HEK293 (cell line): ENCODE data around the gene ATG4B.

Experiments used
- CTCF ChIA-PET: fragments of 350-600 bp; formaldehyde crosslinking; extraction: SDS; loops from one replicate; lab custom pipeline; 2021; ENCODE audit warnings: antibody characterized with exemption; lab: Yijun Ruan, JAX
- POLR2A ChIA-PET: fragments of 300-600 bp; formaldehyde crosslinking; extraction: SDS; loops from one replicate; lab custom pipeline; 2020; ENCODE audit warnings: antibody characterized with exemption, inconsistent platforms; lab: Yijun Ruan, JAX
- H3K27ac ChIP-seq: fragments of 200-500 bp; sonication (Bioruptor generic); 2 replicates; pipeline ENCODE4 v1.5.1; 2014; ENCODE audit warnings: low read depth, low read length, control low read depth, inconsistent platforms; ENCODE audit errors: extremely low read depth
- H3K36me3 ChIP-seq, 2 experiments: fragments of 200-500 bp in 1 of 2; sonication (Bioruptor generic) in 1 of 2; 1 replicate in 1 of 2; 2 replicates in 1 of 2; pipeline ENCODE4 v1.5.1; 2014 to 2017; ENCODE audit warnings: inconsistent platforms in 2 of 2, low read length in 2 of 2; ENCODE audit not compliant: control insufficient read depth in 2 of 2, insufficient read depth in 1 of 2
- H3K4me1 ChIP-seq: fragments of 200-500 bp; sonication (Bioruptor generic); 2 replicates; pipeline ENCODE4 v1.5.1; 2014; ENCODE audit warnings: mild to moderate bottlenecking, low read length, inconsistent platforms; ENCODE audit not compliant: control insufficient read depth, insufficient read depth
- H3K4me3 ChIP-seq: 2 replicates; pipeline ENCODE4 v1.5.1; 2011; ENCODE audit warnings: low read depth, mild to moderate bottlenecking, control low read depth, low read length, moderate library complexity
- H3K9me3 ChIP-seq: fragments of 200-500 bp; sonication (Bioruptor generic); 2 replicates; pipeline ENCODE4 v1.5.1; 2014; ENCODE audit warnings: low read depth, low read length, inconsistent platforms; ENCODE audit not compliant: control insufficient read depth, insufficient read depth
- GLIS1 ChIP-seq: fragments of 450-650 bp; formaldehyde crosslinking; IDR thresholded peaks from 2 replicates; pipeline ENCODE4 v1.5.1; 2016; ENCODE audit warnings: missing biosample characterization, missing genetic modification characterization
- GLIS2 ChIP-seq: fragments of 450-650 bp; formaldehyde crosslinking; IDR thresholded peaks from 2 replicates; pipeline ENCODE4 v1.5.1; 2016; ENCODE audit warnings: missing biosample characterization, missing genetic modification characterization
- MEIS1 ChIP-seq: sonication (generic); formaldehyde crosslinking; IDR thresholded peaks from 2 replicates; pipeline ENCODE4 v1.8.1; 2022; ENCODE audit warnings: missing genetic modification reagents, mild to moderate bottlenecking, borderline replicate concordance
- MYNN ChIP-seq: fragments of 450-650 bp; formaldehyde crosslinking; IDR thresholded peaks from 2 replicates; pipeline ENCODE4 v1.5.1; 2016; ENCODE audit warnings: missing biosample characterization, missing genetic modification characterization, borderline replicate concordance
- SP2 ChIP-seq: fragments of 450-650 bp; formaldehyde crosslinking; IDR thresholded peaks from 2 replicates; pipeline ENCODE4 v1.5.1; 2016; ENCODE audit warnings: missing biosample characterization, missing genetic modification characterization
- TRIM28 ChIP-seq: IDR thresholded peaks from 2 replicates; pipeline ENCODE4 v1.6.1; 2011; ENCODE audit warnings: low read length, control low read depth, borderline replicate concordance
- ZFHX2 ChIP-seq: fragments of 450-650 bp; formaldehyde crosslinking; conservative IDR thresholded peaks from 2 replicates; pipeline ENCODE4 v1.5.1; 2016; ENCODE audit warnings: missing biosample characterization, missing genetic modification characterization
- ZIC2 ChIP-seq: fragments of 450-650 bp; formaldehyde crosslinking; IDR thresholded peaks from 2 replicates; pipeline ENCODE4 v1.5.1; 2016; ENCODE audit warnings: missing biosample characterization, missing genetic modification characterization
- ZNF148 ChIP-seq: fragments of 450-650 bp; formaldehyde crosslinking; IDR thresholded peaks from 2 replicates; pipeline ENCODE4 v1.5.0; 2017; ENCODE audit warnings: missing biosample characterization, missing genetic modification characterization, borderline replicate concordance
- ZNF157 ChIP-seq: fragments of 450-650 bp; formaldehyde crosslinking; IDR thresholded peaks from 2 replicates; pipeline ENCODE4 v1.5.1; 2016; ENCODE audit warnings: missing biosample characterization, missing genetic modification characterization
- ZNF24 ChIP-seq: fragments of 450-650 bp; formaldehyde crosslinking; IDR thresholded peaks from 2 replicates; pipeline ENCODE4 v1.5.1; 2016; ENCODE audit warnings: missing biosample characterization, missing genetic modification characterization
- ZNF335 ChIP-seq: fragments of 450-650 bp; formaldehyde crosslinking; conservative IDR thresholded peaks from 2 replicates; pipeline ENCODE4 v1.5.1; 2016; ENCODE audit warnings: missing biosample characterization, missing genetic modification characterization
- ZNF404 ChIP-seq: fragments of 450-650 bp; formaldehyde crosslinking; IDR thresholded peaks from 2 replicates; pipeline ENCODE4 v1.5.1; 2017; ENCODE audit warnings: missing biosample characterization, missing genetic modification characterization
- ZNF449 ChIP-seq: fragments of 450-650 bp; formaldehyde crosslinking; IDR thresholded peaks from 2 replicates; pipeline ENCODE4 v1.5.1; 2017; ENCODE audit warnings: missing biosample characterization, mild to moderate bottlenecking, missing genetic modification characterization, moderate library complexity
- ZNF510 ChIP-seq: fragments of 450-650 bp; formaldehyde crosslinking; IDR thresholded peaks from 2 replicates; pipeline ENCODE4 v1.5.1; 2018; ENCODE audit warnings: mild to moderate bottlenecking, missing genetic modification characterization, missing biosample characterization; ENCODE audit not compliant: insufficient replicate concordance
- ZNF530 ChIP-seq: fragments of 450-650 bp; formaldehyde crosslinking; IDR thresholded peaks from 2 replicates; pipeline ENCODE4 v1.5.1; 2016; ENCODE audit warnings: low read depth, missing biosample characterization, missing genetic modification characterization
- ZNF548 ChIP-seq: fragments of 450-650 bp; formaldehyde crosslinking; IDR thresholded peaks from 2 replicates; pipeline ENCODE4 v1.5.1; 2016; ENCODE audit warnings: missing biosample characterization, missing genetic modification characterization
- ZNF624 ChIP-seq: fragments of 450-650 bp; formaldehyde crosslinking; IDR thresholded peaks from 2 replicates; pipeline ENCODE4 v1.5.1; 2017; ENCODE audit warnings: missing biosample characterization, missing genetic modification characterization
- ZNF639 ChIP-seq: fragments of 450-650 bp; formaldehyde crosslinking; IDR thresholded peaks from 2 replicates; pipeline ENCODE4 v1.5.1; 2016; ENCODE audit warnings: missing biosample characterization, missing genetic modification characterization
- TF ChIP-seq, protein P1 (sequence below): fragments of 450-650 bp; formaldehyde crosslinking; optimal IDR thresholded peaks from 2 replicates; pipeline ENCODE3; 2016; ENCODE audit warnings: missing biosample characterization, mild to moderate bottlenecking, missing genetic modification characterization
- TF ChIP-seq, protein P2 (sequence below): fragments of 450-650 bp; formaldehyde crosslinking; IDR thresholded peaks from 2 replicates; pipeline ENCODE4 v1.5.1; 2016; ENCODE audit warnings: missing biosample characterization, missing genetic modification characterization

The ATG4B gene

GRCh38 chr2:241680827-241681599, 43.5 kb downstream of the ATG4B start:
- TF ChIP-seq ZFHX2 (peak; percentile 27; the same call in 1 of the 2 replicates), TRIM28 (no peak)
- TF ChIP-seq, all 188 proteins: peak for 1
- H3K9me3 ChIP-seq, result no peaks in the 10 kb centered on the region
- POLR2A ChIA-PET, result interaction anchor here (0.6 to 1.3 kb wide), 3 partner anchors 176 to 577 kb away, joined by 3 to 4 read pairs (median 3); no protein-coding TSS in a partner anchor
- H3K4me1 ChIP-seq, result no peaks in the 10 kb centered on the region
- H3K4me3 ChIP-seq, result no peak overlapping the region
- H3K27ac ChIP-seq, result no peak overlapping the region
- H3K36me3 ChIP-seq, result peaks cover 47 to 96% of the 10 kb centered on the region in 2 experiments
- CTCF ChIA-PET, result no interaction called here

DNA sequence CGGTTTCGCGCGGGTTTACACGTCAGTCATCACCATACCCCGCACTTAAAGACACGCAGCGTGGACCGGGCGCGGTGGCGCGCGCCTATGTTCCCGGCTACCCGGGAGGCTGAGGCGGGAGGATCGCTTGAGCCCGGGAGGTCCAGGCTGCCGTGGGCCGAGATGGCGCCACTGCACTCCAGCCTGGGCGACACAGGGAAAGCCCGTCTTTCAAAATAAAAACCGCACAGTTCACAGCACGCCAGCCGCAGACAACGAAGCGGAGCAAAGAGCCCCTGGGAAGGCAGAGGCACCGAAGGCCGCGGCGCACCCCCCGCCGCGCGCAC, 48.8 kb downstream of the ATG4B start:
- H3K36me3 ChIP-seq, result peaks cover 45 to 61% of the 10 kb centered on the region in 2 experiments
- POLR2A ChIA-PET, result interaction anchor here (0.6 to 2.1 kb wide), 19 partner anchors 9 to 866 kb away, joined by 3 to 58 read pairs (median 4); partner anchors contain the start of genes ATG4B, D2HGDH, HDLBP and ING5
- TF ChIP-seq ZNF404 (tag by site-specific recombination), result no peak
- TF ChIP-seq ZNF530 (tag by site-specific recombination), result no peak
- peak; percentile 42; the same call in 1 of the 2 replicates for TF ChIP-seq GLIS1
- peak; percentile 76; the same call in 1 of the 2 replicates for TF ChIP-seq MYNN (tag by site-specific recombination)
- TF ChIP-seq ZNF335 (tag by site-specific recombination), result peak; percentile 51
- TF ChIP-seq MEIS1 (CRISPR knock-in tag), result no peak
- 0 out of 2 replicates have a peak, but pooled peaks have one; percentile 15 for TF ChIP-seq GLIS2
- peak; percentile 52 for TF ChIP-seq ZIC2 (tag by site-specific recombination)
- TF ChIP-seq, all 188 proteins: peak for 5
- CTCF ChIA-PET, result interaction anchor here (0.6 to 1.2 kb wide), 5 partner anchors 11 to 192 kb away, joined by 3 to 6 read pairs (median 4); partner anchors contain the start of gene ING5
- H3K4me1 ChIP-seq, result 0 out of 2 replicates have a peak, but pooled peaks cover 2% of the 10 kb centered on the region
- H3K4me3 ChIP-seq, result peak overlapping the region; percentile 63
- peak overlapping the region; percentile 77 for H3K27ac ChIP-seq
- H3K9me3 ChIP-seq, result no peaks in the 10 kb centered on the region

DNA sequence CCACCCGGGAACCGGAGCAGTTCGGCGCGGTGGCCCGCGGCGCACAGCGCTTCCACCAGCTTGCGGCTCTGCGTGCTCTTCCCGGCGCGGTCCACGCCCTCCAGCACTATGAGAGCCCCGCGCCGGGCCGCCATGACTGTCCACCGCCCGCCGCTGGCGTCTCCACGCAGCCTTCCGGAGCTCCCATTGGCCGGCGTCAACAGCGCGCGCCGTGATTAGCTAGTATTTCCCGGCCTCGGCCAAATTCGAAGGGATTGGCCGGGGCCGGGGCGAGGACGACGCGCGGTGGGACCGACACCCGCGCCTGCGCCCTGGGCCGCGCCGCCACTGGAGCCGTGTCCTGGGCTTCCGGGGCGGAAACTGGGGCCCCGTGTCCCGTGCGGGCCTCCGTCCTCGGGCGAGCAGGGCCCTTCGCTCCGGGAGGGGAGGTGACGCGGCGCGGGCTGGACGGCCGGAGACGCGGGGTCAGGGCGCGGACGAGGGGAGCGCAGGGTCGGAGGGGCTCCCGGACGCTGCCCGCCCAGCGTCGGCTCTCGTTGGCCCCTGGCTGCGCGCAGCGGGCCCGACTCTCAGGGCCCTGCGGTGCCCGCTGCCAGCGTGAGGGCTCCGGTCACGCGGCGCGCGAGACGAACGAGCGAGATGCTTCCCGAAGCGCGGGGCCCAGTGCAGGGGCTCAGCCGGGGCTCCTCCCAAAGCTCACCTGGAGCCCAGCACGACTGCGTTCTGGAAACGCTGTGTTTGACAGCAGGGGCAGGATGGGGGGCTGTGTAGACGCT, 49.3 kb downstream of the ATG4B start, which contains the start of gene DTYMK:
Gene DTYMK (minus strand): TSS at position 166 of the 776 bp plus-strand sequence. CDS start 32 bp downstream, at position 134.
- Histone ChIP-seq H3K4me3 (peak within 1 kb of the TSS; percentile 63), H3K4me1 (0 out of 2 replicates have a peak, but pooled peaks cover 2% of the 10 kb centered on the region), H3K36me3 (peaks cover 40 to 60% of the 10 kb centered on the region in 2 experiments), H3K9me3 (no peaks in the 10 kb centered on the region), H3K27ac (peak within 1 kb of the TSS; percentile 85)
- POLR2A ChIA-PET, result interaction anchor here (0.6 to 2.1 kb wide), 21 partner anchors 9 to 867 kb away, joined by 3 to 58 read pairs (median 4); partner anchors contain the start of genes ATG4B, D2HGDH, HDLBP and ING5
- CTCF ChIA-PET, result interaction anchor here (0.6 to 1.2 kb wide), 8 partner anchors 11 to 192 kb away, joined by 3 to 6 read pairs (median 4); partner anchors contain the start of gene ING5
- TF ChIP-seq, protein P1, sequence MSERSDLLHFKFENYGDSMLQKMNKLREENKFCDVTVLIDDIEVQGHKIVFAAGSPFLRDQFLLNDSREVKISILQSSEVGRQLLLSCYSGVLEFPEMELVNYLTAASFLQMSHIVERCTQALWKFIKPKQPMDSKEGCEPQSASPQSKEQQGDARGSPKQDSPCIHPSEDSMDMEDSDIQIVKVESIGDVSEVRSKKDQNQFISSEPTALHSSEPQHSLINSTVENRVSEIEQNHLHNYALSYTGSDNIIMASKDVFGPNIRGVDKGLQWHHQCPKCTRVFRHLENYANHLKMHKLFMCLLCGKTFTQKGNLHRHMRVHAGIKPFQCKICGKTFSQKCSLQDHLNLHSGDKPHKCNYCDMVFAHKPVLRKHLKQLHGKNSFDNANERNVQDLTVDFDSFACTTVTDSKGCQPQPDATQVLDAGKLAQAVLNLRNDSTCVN (tag by site-specific recombination), result peak; percentile 85
- no peak for TF ChIP-seq GLIS2
- no peak for TF ChIP-seq ZNF510
- no peak for TF ChIP-seq ZNF24
- no peak for TF ChIP-seq ZNF639
- no peak for TF ChIP-seq ZNF548
- TF ChIP-seq ZNF157 (tag by site-specific recombination), result no peak
- TF ChIP-seq ZNF624, result no peak
- TF ChIP-seq ZNF148 (tag by site-specific recombination), result no peak
- peak; percentile 84 for TF ChIP-seq SP2 (tag by site-specific recombination)
- TF ChIP-seq, protein P2, sequence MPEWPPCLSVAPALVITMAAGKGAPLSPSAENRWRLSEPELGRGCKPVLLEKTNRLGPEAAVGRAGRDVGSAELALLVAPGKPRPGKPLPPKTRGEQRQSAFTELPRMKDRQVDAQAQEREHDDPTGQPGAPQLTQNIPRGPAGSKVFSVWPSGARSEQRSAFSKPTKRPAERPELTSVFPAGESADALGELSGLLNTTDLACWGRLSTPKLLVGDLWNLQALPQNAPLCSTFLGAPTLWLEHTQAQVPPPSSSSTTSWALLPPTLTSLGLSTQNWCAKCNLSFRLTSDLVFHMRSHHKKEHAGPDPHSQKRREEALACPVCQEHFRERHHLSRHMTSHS (tag by site-specific recombination), result no peak
- no peak for TF ChIP-seq ZNF449 (tag by site-specific recombination)
